HepG2 (cell line): ENCODE data around the gene MCM3AP. TPM values are rescaled to one million over a fixed set of nuclear protein-coding genes. Genes with fewer than 3 reads are reported as not detected.

Experiments used
- ATAC-seq: fragments of 200-7000 bp; cut with Tn5 transposase; 3 replicates; pipeline ENCODE4 v1.9.1; 2020; ENCODE audit warnings: mild to moderate bottlenecking, moderate library complexity
- BruUV-seq: library from RNA; stranded (reverse); fragments of 400-500 nt; replicated peaks from 2 replicates; lab custom pipeline; 2021; lab: Mats Ljungman, UMichigan
- CTCF ChIA-PET: fragments of 300-600 bp; formaldehyde crosslinking; extraction: SDS; loops from one replicate; lab custom pipeline; 2021; ENCODE audit warnings: low total read pairs, inconsistent platforms, low intra/inter-chr PET ratio; lab: Yijun Ruan, JAX
- POLR2A ChIA-PET: fragments of 350-600 bp; sonication (Branson Sonifier 250); formaldehyde crosslinking; loops from one replicate; lab custom pipeline; 2020; ENCODE audit warnings: antibody characterized with exemption, inconsistent platforms; lab: Yijun Ruan, JAX
- DNase-seq: peaks from one replicate; pipeline ENCODE4 v3.0.0-alpha.2; 2015; ENCODE audit warnings: low spot score
- FAIRE-seq: peaks from 3 replicates; lab custom pipeline; 2011; peaks lifted over from hg19 to GRCh38; lab: Jason Lieb, UNC
- H2AFZ ChIP-seq: one replicate; pipeline ENCODE4 v1.6.1; 2011; ENCODE audit warnings: low read length, inconsistent platforms
- H3K27ac ChIP-seq: fragments of 300-600 bp; 3 replicates; pipeline ENCODE4 v1.8.0; 2011; ENCODE audit warnings: mixed run types, mild to moderate bottlenecking, mixed read lengths, low read length, inconsistent platforms; ENCODE audit not compliant: insufficient read depth; ENCODE audit errors: extremely low read length
- H3K27me3 ChIP-seq, 2 experiments: fragments of 200-600 bp in 1 of 2; 2 replicates in 1 of 2; 3 replicates in 1 of 2; pipeline versions ENCODE4 v1.6.0 to v1.8.0; 2011; ENCODE audit warnings: low read length in 2 of 2, mild to moderate bottlenecking in 2 of 2, moderate library complexity in 2 of 2, inconsistent platforms in 1 of 2; ENCODE audit not compliant: insufficient read depth in 2 of 2, control insufficient read depth in 1 of 2
- H3K36me3 ChIP-seq, 2 experiments: fragments of 200-600 bp in 1 of 2; replicated peaks in 1 of 2; 2 replicates in 1 of 2; 3 replicates in 1 of 2; pipeline versions ENCODE4 v1.5.1 to v1.8.0; 2011; ENCODE audit warnings: low read length in 2 of 2, inconsistent platforms in 1 of 2; ENCODE audit not compliant: insufficient read depth in 2 of 2, control insufficient read depth in 1 of 2
- H3K4me1 ChIP-seq: 2 replicates; pipeline ENCODE4 v1.5.1; 2012; ENCODE audit warnings: low read length, inconsistent platforms; ENCODE audit not compliant: insufficient read depth
- H3K4me2 ChIP-seq: 2 replicates; pipeline ENCODE4 v1.6.0; 2011; ENCODE audit warnings: low read depth, low read length, inconsistent platforms
- H3K4me3 ChIP-seq, 3 experiments: fragments of 200-600 bp in 1 of 3; sonication (generic), shearing (Covaris generic) in 1 of 3; replicated peaks in 1 of 3; 2 replicates each; pipeline ENCODE4 v1.5.1; 2011 to 2016; ENCODE audit warnings: low read length in 3 of 3, inconsistent platforms in 2 of 3, low read depth in 2 of 3, mild to moderate bottlenecking in 2 of 3, control low read depth in 1 of 3, mixed read lengths in 1 of 3; ENCODE audit not compliant: insufficient read depth in 1 of 3
- H3K79me2 ChIP-seq: one replicate; pipeline ENCODE4 v1.6.1; 2011; ENCODE audit warnings: low read length, inconsistent platforms; ENCODE audit not compliant: insufficient read depth
- H3K9ac ChIP-seq: 2 replicates; pipeline ENCODE4 v1.6.0; 2011; ENCODE audit warnings: mild to moderate bottlenecking, low read depth, low read length, inconsistent platforms; ENCODE audit not compliant: insufficient read depth
- H3K9me3 ChIP-seq: 2 replicates; pipeline ENCODE4 v1.5.1; 2012; ENCODE audit warnings: mild to moderate bottlenecking, low read length
- H4K20me1 ChIP-seq: 2 replicates; pipeline ENCODE4 v1.6.0; 2011; ENCODE audit warnings: inconsistent platforms, mild to moderate bottlenecking, low read length, moderate library complexity; ENCODE audit not compliant: insufficient read depth
- AGO2 ChIP-seq: fragments of 200-400 bp; formaldehyde crosslinking; optimal IDR thresholded peaks from 2 replicates; pipeline ENCODE3; 2017; ENCODE audit warnings: mild to moderate bottlenecking, low read depth, low read length, moderate library complexity
- NR2F6 ChIP-seq, 2 experiments: IDR thresholded peaks; 2 replicates each; pipeline ENCODE4 v1.6.1; 2016; ENCODE audit warnings: antibody characterized with exemption in 1 of 2, mild to moderate bottlenecking in 1 of 2
- STAG1 ChIP-seq: sonication (generic); formaldehyde crosslinking; IDR thresholded peaks from 2 replicates; pipeline ENCODE4 v1.4.0; 2020; ENCODE audit warnings: missing genetic modification reagents
- TBX2 ChIP-seq: sonication (generic); formaldehyde crosslinking; IDR thresholded peaks from 2 replicates; pipeline ENCODE4 v1.5.0; 2020; ENCODE audit warnings: missing genetic modification reagents, mild to moderate bottlenecking, borderline replicate concordance
- WGBS: methylation state at CpG from one replicate; pipeline ENCODE4 v1.1.6; 2017; ENCODE audit warnings: low lambda C conversion rate; 5-methylcytosine and 5-hydroxymethylcytosine counted together
- in situ Hi-C: cut with HindIII; loops from 2 replicates; pipeline ENCODE4 v1.10.0; 2017; ENCODE audit warnings: low pct_unique_long_range_greater_than_20kb; ENCODE audit not compliant: extremely low pct_ligation_motif_present
- intact Hi-C: fragments of 100-400 bp; cut with micrococcal nuclease; formaldehyde crosslinking; loops from one replicate; pipeline ENCODE4 v1.10.0; 2022; ENCODE audit not compliant: unreplicated experiment
- polyA plus RNA-seq, 8 experiments: library from polyadenylated mRNA; depleted of rRNA in 3 of 8; stranded (reverse) in 7 of 8; unstranded in 1 of 8; fragments of >200 nt; fragmentation: Illumina TruSeq in 4 of 8; extraction: Trizol in 4 of 8; gene quantifications; 2 replicates each; pipeline versions ENCODE4 v1.2.1 to v1.2.3, GENCODE V29; 2011 to 2016; ENCODE audit warnings: low read depth in 4 of 8, missing spikeins in 1 of 8, mixed read lengths in 1 of 8; ENCODE audit not compliant: insufficient read depth in 1 of 8
- total RNA-seq, 5 experiments: library from RNA; depleted of rRNA; stranded (reverse); fragments of >200 nt; fragmentation: Illumina TruSeq; extraction: Trizol; gene quantifications; 2 replicates each; pipeline ENCODE4 v1.2.3, GENCODE V29; 2016; ENCODE audit warnings: low read depth in 1 of 5
- TF ChIP-seq, protein P1 (sequence below): sonication (generic); formaldehyde crosslinking; IDR thresholded peaks from 2 replicates; pipeline ENCODE4 v1.5.0; 2020; ENCODE audit warnings: mild to moderate bottlenecking, missing genetic modification reagents, moderate library complexity

Gene MCM3AP
- total and polyA plus RNA-seq, 2 of the 13 experiments (the other 11 are each of a cell fraction or from before 2014, with no cell fraction given): 27.0 to 54.7 TPM

GRCh38 chr21:46266946-46267345, 18.5 kb downstream of the MCM3AP start:
- 97% methylated on average over 19 of the region's 19 CpGs for WGBS
- intact Hi-C loops: no loop called here
- no peak overlapping the region for H3K27ac ChIP-seq
- ChIA-PET POLR2A (no interaction called here), CTCF (no interaction called here)
- H3K36me3 ChIP-seq: peaks cover 35 to 74% of the 10 kb centered on the region in 2 experiments
- H3K9me3 ChIP-seq: no peaks in the 10 kb centered on the region
- H3K79me2 ChIP-seq: no peaks in the 10 kb centered on the region
- H2AFZ ChIP-seq: no peak overlapping the region
- FAIRE-seq (no peak), ATAC-seq (no peak; the same call in 2 of the 3 replicates), DNase-seq (no peak)
- no peak overlapping the region for H3K4me2 ChIP-seq
- H3K9ac ChIP-seq: no peak overlapping the region
- no peaks in the 10 kb centered on the region for H3K4me1 ChIP-seq
- TF ChIP-seq AGO2 (peak; percentile 58), TBX2 (CRISPR knock-in tag) (no peak), NR2F6 (IDR thresholded peaks at IDR 0.05) (no peak), NR2F6 (CRISPR knock-in tag; IDR thresholded peaks at IDR 0.05) (no peak), STAG1 (CRISPR knock-in tag) (0 out of 2 replicates have a peak, but pooled peaks have one; percentile 19)
- TF ChIP-seq, protein P1, sequence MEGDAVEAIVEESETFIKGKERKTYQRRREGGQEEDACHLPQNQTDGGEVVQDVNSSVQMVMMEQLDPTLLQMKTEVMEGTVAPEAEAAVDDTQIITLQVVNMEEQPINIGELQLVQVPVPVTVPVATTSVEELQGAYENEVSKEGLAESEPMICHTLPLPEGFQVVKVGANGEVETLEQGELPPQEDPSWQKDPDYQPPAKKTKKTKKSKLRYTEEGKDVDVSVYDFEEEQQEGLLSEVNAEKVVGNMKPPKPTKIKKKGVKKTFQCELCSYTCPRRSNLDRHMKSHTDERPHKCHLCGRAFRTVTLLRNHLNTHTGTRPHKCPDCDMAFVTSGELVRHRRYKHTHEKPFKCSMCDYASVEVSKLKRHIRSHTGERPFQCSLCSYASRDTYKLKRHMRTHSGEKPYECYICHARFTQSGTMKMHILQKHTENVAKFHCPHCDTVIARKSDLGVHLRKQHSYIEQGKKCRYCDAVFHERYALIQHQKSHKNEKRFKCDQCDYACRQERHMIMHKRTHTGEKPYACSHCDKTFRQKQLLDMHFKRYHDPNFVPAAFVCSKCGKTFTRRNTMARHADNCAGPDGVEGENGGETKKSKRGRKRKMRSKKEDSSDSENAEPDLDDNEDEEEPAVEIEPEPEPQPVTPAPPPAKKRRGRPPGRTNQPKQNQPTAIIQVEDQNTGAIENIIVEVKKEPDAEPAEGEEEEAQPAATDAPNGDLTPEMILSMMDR (CRISPR knock-in tag): peak; percentile 22; the same call in 1 of the 2 replicates
- no peak overlapping the region for H3K4me3 ChIP-seq
- BruUV-seq: no TSS peak
- no peaks in the 10 kb centered on the region for H4K20me1 ChIP-seq
- in situ Hi-C loops: no loop called here
- no peaks in the 10 kb centered on the region for H3K27me3 ChIP-seq
